Measurements from ENCODE around the gene XAGE3.
"Not testable (repeated sequence)": the region's sequence is repeated elsewhere in the genome, so short reads cannot be mapped to it uniquely, and the experiment has no call there.

DNA sequence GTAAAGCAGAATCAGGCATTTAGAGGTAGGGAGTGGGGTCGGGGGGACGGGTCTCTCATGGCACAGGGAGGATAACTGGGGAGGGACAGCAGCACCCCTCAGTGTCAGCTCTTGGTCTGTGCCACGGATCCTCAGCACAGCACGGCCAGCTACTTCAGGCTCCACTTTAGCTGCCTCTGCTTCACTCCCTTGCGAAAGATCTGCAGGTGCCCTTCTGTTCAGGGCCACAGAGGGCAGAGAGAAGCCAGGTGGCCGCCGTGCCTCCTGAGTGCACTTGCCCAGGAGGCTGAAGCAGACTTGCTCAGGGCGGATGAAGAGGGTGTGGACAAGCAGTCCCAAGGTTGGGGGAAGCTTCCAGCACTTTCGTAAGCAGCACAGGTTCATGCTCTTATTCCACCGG lies 19.6 kb upstream of the XAGE3 start:
- TF ChIP-seq, protein P1, sequence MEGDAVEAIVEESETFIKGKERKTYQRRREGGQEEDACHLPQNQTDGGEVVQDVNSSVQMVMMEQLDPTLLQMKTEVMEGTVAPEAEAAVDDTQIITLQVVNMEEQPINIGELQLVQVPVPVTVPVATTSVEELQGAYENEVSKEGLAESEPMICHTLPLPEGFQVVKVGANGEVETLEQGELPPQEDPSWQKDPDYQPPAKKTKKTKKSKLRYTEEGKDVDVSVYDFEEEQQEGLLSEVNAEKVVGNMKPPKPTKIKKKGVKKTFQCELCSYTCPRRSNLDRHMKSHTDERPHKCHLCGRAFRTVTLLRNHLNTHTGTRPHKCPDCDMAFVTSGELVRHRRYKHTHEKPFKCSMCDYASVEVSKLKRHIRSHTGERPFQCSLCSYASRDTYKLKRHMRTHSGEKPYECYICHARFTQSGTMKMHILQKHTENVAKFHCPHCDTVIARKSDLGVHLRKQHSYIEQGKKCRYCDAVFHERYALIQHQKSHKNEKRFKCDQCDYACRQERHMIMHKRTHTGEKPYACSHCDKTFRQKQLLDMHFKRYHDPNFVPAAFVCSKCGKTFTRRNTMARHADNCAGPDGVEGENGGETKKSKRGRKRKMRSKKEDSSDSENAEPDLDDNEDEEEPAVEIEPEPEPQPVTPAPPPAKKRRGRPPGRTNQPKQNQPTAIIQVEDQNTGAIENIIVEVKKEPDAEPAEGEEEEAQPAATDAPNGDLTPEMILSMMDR (IDR thresholded peaks at IDR 0.05): not testable (repeated sequence)
- TF ChIP-seq POLR2A (IDR thresholded peaks at IDR 0.05): not testable (repeated sequence)
